Measurements from ENCODE around the gene UGT8. TPM values are rescaled to one million over a fixed set of nuclear protein-coding genes. Genes with fewer than 3 reads are reported as not detected.

Gene UGT8
- total RNA-seq, 1 experiment from 2014 or later: 18.2 TPM

DNA sequence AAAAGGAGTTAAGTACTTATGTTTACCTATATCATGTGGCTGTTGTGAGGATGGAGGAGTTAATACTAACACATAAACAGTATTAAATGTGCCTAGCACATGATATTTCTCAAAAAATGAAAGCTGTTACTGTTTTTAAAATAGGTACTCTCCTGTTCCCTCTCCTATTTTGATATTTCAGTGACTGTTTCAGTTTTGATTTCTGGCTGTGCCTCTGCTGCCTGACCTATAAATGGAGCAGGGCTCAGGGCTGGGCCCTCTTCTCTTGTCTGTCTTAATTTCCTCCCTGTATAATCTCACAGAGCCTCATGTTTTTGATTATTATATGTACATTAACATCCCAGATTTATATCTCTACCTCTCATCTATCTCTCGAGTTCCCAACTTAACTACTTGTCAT is 93.3 kb downstream of the UGT8 start:
- no peak overlapping the region for H3K4me3 ChIP-seq (ENCODE audit: insufficient read depth, low read depth, low read length)
- H3K27me3 ChIP-seq (ENCODE audit: control insufficient read depth, insufficient read depth, low read length): no peaks in the 10 kb centered on the region
- DNase-seq: no peak
- no peaks in the 10 kb centered on the region for H3K36me3 ChIP-seq (replicated peaks; ENCODE audit: control insufficient read depth, insufficient read depth, low read length)

- DNase-seq: no peak
- Histone ChIP-seq H3K27me3 (ENCODE audit: control insufficient read depth, insufficient read depth, low read length) (no peaks in the 10 kb centered on the region), H3K4me3 (ENCODE audit: insufficient read depth, low read depth, low read length) (no peak overlapping the region), H3K36me3 (replicated peaks; ENCODE audit: control insufficient read depth, insufficient read depth, low read length) (no peaks in the 10 kb centered on the region)
These were observed 94.4 kb downstream of the UGT8 start for GRCh38 chr4:114692958-114693357.

GRCh38 chr4:114694770-114695169 is 96.2 kb downstream of the UGT8 start:
- Histone ChIP-seq H3K36me3 (replicated peaks; ENCODE audit: control insufficient read depth, insufficient read depth, low read length) (no peaks in the 10 kb centered on the region), H3K27me3 (ENCODE audit: control insufficient read depth, insufficient read depth, low read length) (no peaks in the 10 kb centered on the region), H3K4me3 (ENCODE audit: insufficient read depth, low read depth, low read length) (no peak overlapping the region)
- no peak for DNase-seq

GRCh38 chr4:114698231-114698630 is 99.6 kb downstream of the UGT8 start:
- Histone ChIP-seq H3K4me3 (ENCODE audit: insufficient read depth, low read depth, low read length) (no peak overlapping the region), H3K27me3 (ENCODE audit: control insufficient read depth, insufficient read depth, low read length) (no peaks in the 10 kb centered on the region), H3K36me3 (replicated peaks; ENCODE audit: control insufficient read depth, insufficient read depth, low read length) (no peaks in the 10 kb centered on the region)
- DNase-seq: no peak

- H3K27me3 ChIP-seq (ENCODE audit: control insufficient read depth, insufficient read depth, low read length): no peaks in the 10 kb centered on the region
- no peak for DNase-seq
- H3K4me3 ChIP-seq (ENCODE audit: insufficient read depth, low read depth, low read length): no peak overlapping the region
- H3K36me3 ChIP-seq (replicated peaks; ENCODE audit: control insufficient read depth, insufficient read depth, low read length): no peaks in the 10 kb centered on the region
These were observed 102.9 kb downstream of the UGT8 start for GRCh38 chr4:114701491-114701890.

DNA sequence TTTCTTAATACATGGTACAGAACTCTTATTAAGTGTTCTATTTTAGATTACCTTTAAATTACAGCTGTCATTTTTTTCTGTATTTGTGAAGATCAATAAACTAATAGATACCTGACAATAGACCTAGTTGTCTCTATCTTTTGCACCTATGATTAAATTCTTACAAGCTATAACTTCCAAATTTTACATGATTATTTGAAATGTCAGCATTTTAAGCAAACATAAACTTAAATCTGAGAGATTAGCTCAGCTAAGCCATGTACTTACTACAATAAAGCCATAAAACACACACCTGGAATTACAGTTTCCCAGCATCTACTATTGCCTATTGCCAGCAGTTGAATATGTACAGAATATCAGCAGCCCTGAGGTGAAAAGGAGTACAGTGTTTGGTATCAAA is 118.8 kb downstream of the UGT8 start:
- Histone ChIP-seq H3K27me3 (ENCODE audit: control insufficient read depth, insufficient read depth, low read length) (no peaks in the 10 kb centered on the region), H3K36me3 (replicated peaks; ENCODE audit: control insufficient read depth, insufficient read depth, low read length) (no peaks in the 10 kb centered on the region), H3K4me3 (ENCODE audit: insufficient read depth, low read depth, low read length) (no peak overlapping the region)
- DNase-seq: no peak

- no peaks in the 10 kb centered on the region for H3K27me3 ChIP-seq (ENCODE audit: control insufficient read depth, insufficient read depth, low read length)
- DNase-seq: no peak
- H3K4me3 ChIP-seq (ENCODE audit: insufficient read depth, low read depth, low read length): no peak overlapping the region
- H3K36me3 ChIP-seq (replicated peaks; ENCODE audit: control insufficient read depth, insufficient read depth, low read length): no peaks in the 10 kb centered on the region
These were observed 126.5 kb downstream of the UGT8 start for GRCh38 chr4:114725066-114725465.

DNA sequence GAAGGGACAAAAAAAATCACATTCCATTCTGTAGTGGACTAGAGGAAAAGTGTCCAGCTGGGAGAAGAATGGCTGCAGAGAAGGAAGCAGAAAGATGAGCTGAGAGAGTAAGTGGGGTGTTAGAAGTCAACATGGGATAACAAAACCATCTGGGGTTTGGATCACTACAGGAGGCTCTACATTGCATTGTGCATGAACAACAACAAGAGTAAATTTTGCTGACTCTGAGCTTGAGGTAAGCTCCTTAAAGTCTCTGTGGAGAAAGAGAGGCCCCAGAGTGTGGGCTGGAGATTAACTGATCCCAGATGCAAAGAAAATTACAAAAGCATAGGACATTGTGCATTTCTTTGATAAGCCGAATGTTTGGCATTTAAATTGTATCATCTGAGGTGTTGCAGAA is 128.9 kb downstream of the UGT8 start:
- no peaks in the 10 kb centered on the region for H3K36me3 ChIP-seq (replicated peaks; ENCODE audit: control insufficient read depth, insufficient read depth, low read length)
- H3K4me3 ChIP-seq (ENCODE audit: insufficient read depth, low read depth, low read length): no peak overlapping the region
- H3K27me3 ChIP-seq (ENCODE audit: control insufficient read depth, insufficient read depth, low read length): no peaks in the 10 kb centered on the region
- DNase-seq: peak; percentile 21

All from H7 (cell line).